K562 (cell line): ENCODE data around the gene SLC7A8. TPM values are rescaled to one million over a fixed set of nuclear protein-coding genes. Genes with fewer than 3 reads are reported as not detected.

Experiments used
- ARID2 ChIP-seq: fragments of 450-650 bp; IDR thresholded peaks from 2 replicates; pipeline ENCODE4 v1.6.1; 2017; ENCODE audit warnings: antibody characterized with exemption, mild to moderate bottlenecking
- KLF16 ChIP-seq: IDR thresholded peaks from 2 replicates; pipeline ENCODE4 v1.6.1; 2016; ENCODE audit warnings: antibody characterized with exemption
- PBX2 ChIP-seq, 2 experiments: IDR thresholded peaks in 1 of 2; conservative IDR thresholded peaks in 1 of 2; 2 replicates each; pipeline ENCODE4 v1.6.1; 2016; ENCODE audit warnings: low read depth in 2 of 2, mild to moderate bottlenecking in 1 of 2, missing compliant biosample characterization in 1 of 2, missing genetic modification characterization in 1 of 2, moderate library complexity in 1 of 2
- RERE ChIP-seq: sonication (generic); formaldehyde crosslinking; IDR thresholded peaks from 2 replicates; pipeline ENCODE4 v1.8.0; 2023; ENCODE audit warnings: missing genetic modification reagents, mild to moderate bottlenecking, borderline replicate concordance
- ZBTB49 ChIP-seq: sonication (generic); formaldehyde crosslinking; IDR thresholded peaks from 2 replicates; pipeline ENCODE4 v1.8.0; 2022; ENCODE audit warnings: missing genetic modification reagents, mild to moderate bottlenecking, borderline replicate concordance
- polyA plus RNA-seq, 8 experiments: library from polyadenylated mRNA; depleted of rRNA in 4 of 8; stranded (reverse) in 5 of 8; unstranded in 3 of 8; fragments of >200 nt; fragmentation: Nextera tagmentation in 2 of 8; fragmentation: Illumina TruSeq in 1 of 8; extraction: Ambion mirVana in 2 of 8; extraction: Trizol in 1 of 8; gene quantifications; 2 replicates each; pipeline versions ENCODE4 v1.2.1 to v1.2.3, GENCODE V29; 2011 to 2014; ENCODE audit warnings: inconsistent platforms in 1 of 8, missing spikeins in 1 of 8
- total RNA-seq, 7 experiments: library from RNA; depleted of rRNA in 6 of 7; stranded (reverse); fragments of >200 nt in 6 of 7; fragmentation: Illumina TruSeq in 2 of 7; extraction: Trizol in 2 of 7; gene quantifications; 2 replicates each; pipeline versions ENCODE4 v1.2.1 to v1.2.3, GENCODE V29; 2011 to 2021; ENCODE audit warnings: low replicate concordance in 1 of 7

The SLC7A8 gene
- total and polyA plus RNA-seq, 9 of the 15 experiments (the other 6 are each of a cell fraction or from before 2014, with no cell fraction given): 2.0 to 33.0 (median 6.0) TPM

GRCh38 chr14:23112359-23113178 lies 70.9 kb downstream of the SLC7A8 start (continued):
- TF ChIP-seq ARID2: no peak
- no peak for TF ChIP-seq PBX2 (CRISPR knock-in tag; IDR thresholded peaks at IDR 0.05; ENCODE audit: low read depth)
- TF ChIP-seq PBX2 (tag; conservative IDR thresholded peaks at IDR 0.05; ENCODE audit: low read depth): peak; percentile 65
- peak; percentile 92; the same call in 1 of the 2 replicates for TF ChIP-seq RERE (CRISPR knock-in tag)
- TF ChIP-seq KLF16: peak; percentile 95
- TF ChIP-seq ZBTB49: no peak; the same call in 1 of the 2 replicates
